ENCODE data around the gene GVQW3.

- TF ChIP-seq POLR2A (IDR thresholded peaks at IDR 0.05), result peak in 1 of 2 donors; percentile 38
- no peak for TF ChIP-seq CTCF (IDR thresholded peaks at IDR 0.05)
- TF ChIP-seq EP300 (IDR thresholded peaks at IDR 0.05), result no peak
- no peak for TF ChIP-seq POLR2AphosphoS5 (IDR thresholded peaks at IDR 0.05)
Observed at GRCh38 chr11:76380159-76380976, 755 bp upstream of the GVQW3 start.
